HCT116 (cell line): ENCODE results near the gene USF2. TPM values are rescaled to one million over a fixed set of nuclear protein-coding genes. Genes with fewer than 3 reads are reported as not detected.

ENCODE experiments used
- ATAC-seq: fragments of 200-7000 bp; cut with Tn5 transposase; 2 replicates; pipeline ENCODE4 v1.9.1; 2020; ENCODE audit warnings: mild to moderate bottlenecking, moderate library complexity
- BruUV-seq: library from RNA; stranded (reverse); fragments of 400-500 nt; replicated peaks from 2 replicates; lab custom pipeline; 2021; lab: Mats Ljungman, UMichigan
- CTCF ChIA-PET: fragments of 300-600 bp; sonication (Branson Sonifier 250); formaldehyde crosslinking; loops from one replicate; lab custom pipeline; 2021; ENCODE audit warnings: antibody characterized with exemption; lab: Charles Lee
- POLR2A ChIA-PET: fragments of 300-600, 350-600 bp; sonication (Branson Sonifier 250); formaldehyde crosslinking; loops from one replicate; lab custom pipeline; 2021; ENCODE audit warnings: antibody characterized with exemption; lab: Charles Lee
- RAD21 ChIA-PET, 2 experiments: fragments of 300-600 bp; sonication (Branson Sonifier 250); formaldehyde crosslinking; loops; one replicate each; lab custom pipeline; 2023; ENCODE audit warnings: low total read pairs in 2 of 2; ENCODE audit not compliant: uncharacterized antibody in 2 of 2, unreplicated experiment in 2 of 2, low non-redundant PET in 1 of 2; lab: Charles Lee
- DNase-seq: peaks from one replicate; pipeline ENCODE4 v3.0.0-alpha.2; 2010; ENCODE audit warnings: low read depth, low spot score
- H2AFZ ChIP-seq: fragments of 200-600 bp; shearing (Covaris generic), sonication (generic); 2 replicates; pipeline ENCODE4 v1.6.1; 2017; ENCODE audit warnings: low read depth, mixed run types, mixed read lengths, antibody characterized with exemption, low read length; ENCODE audit not compliant: poor library complexity, severe bottlenecking
- H3K27ac ChIP-seq: 2 replicates; pipeline ENCODE4 v1.5.1; 2012; ENCODE audit warnings: low read depth, low read length
- H3K27me3 ChIP-seq: fragments of 200-600 bp; sonication (generic); 2 replicates; pipeline ENCODE4 v1.6.1; 2016; ENCODE audit warnings: mixed run types, low read length, mixed read lengths; ENCODE audit not compliant: insufficient read depth
- H3K36me3 ChIP-seq, 2 experiments: fragments of 200-500 bp in 1 of 2; fragments of 200-600 bp in 1 of 2; sonication (Bioruptor generic) in 1 of 2; sonication (generic) in 1 of 2; 2 replicates each; pipeline versions ENCODE4 v1.5.1 to v1.6.1; 2014 to 2016; ENCODE audit warnings: low read length in 2 of 2, inconsistent platforms in 1 of 2, mixed read lengths in 1 of 2, mixed run types in 1 of 2; ENCODE audit not compliant: insufficient read depth in 2 of 2, control insufficient read depth in 1 of 2
- H3K4me1 ChIP-seq, 2 experiments: fragments of 200-600 bp in 1 of 2; sonication (generic) in 1 of 2; 2 replicates each; pipeline versions ENCODE4 v1.5.1 to v1.6.1; 2012 to 2017; ENCODE audit warnings: low read length in 2 of 2, inconsistent platforms in 1 of 2, mild to moderate bottlenecking in 1 of 2, mixed read lengths in 1 of 2, mixed run types in 1 of 2, moderate library complexity in 1 of 2; ENCODE audit not compliant: insufficient read depth in 2 of 2, control insufficient read depth in 1 of 2
- H3K4me2 ChIP-seq: fragments of 200-600 bp; sonication (generic); 2 replicates; pipeline ENCODE4 v1.6.1; 2017; ENCODE audit warnings: mixed run types, low read length, mixed read lengths
- H3K4me3 ChIP-seq, 2 experiments: fragments of 200-600 bp in 1 of 2; sonication (generic) in 1 of 2; replicated peaks in 1 of 2; 2 replicates each; pipeline ENCODE4 v1.5.1; 2011 to 2016; ENCODE audit warnings: low read length in 2 of 2, control low read depth in 1 of 2, low read depth in 1 of 2, mild to moderate bottlenecking in 1 of 2, mixed read lengths in 1 of 2, mixed run types in 1 of 2
- H3K79me2 ChIP-seq: fragments of 200-600 bp; sonication (generic); 2 replicates; pipeline ENCODE4 v1.6.1; 2017; ENCODE audit warnings: mild to moderate bottlenecking, mixed run types, low read length, moderate library complexity, mixed read lengths; ENCODE audit not compliant: insufficient read depth
- H3K9ac ChIP-seq: fragments of 200-600 bp; sonication (generic); 2 replicates; pipeline ENCODE4 v1.6.1; 2016; ENCODE audit warnings: low read length, mixed read lengths
- H3K9me2 ChIP-seq: fragments of 200-600 bp; sonication (generic), shearing (Covaris generic); 2 replicates; pipeline ENCODE4 v1.6.1; 2017; ENCODE audit warnings: mixed run types, mild to moderate bottlenecking, moderate library complexity; ENCODE audit not compliant: insufficient read depth
- H3K9me3 ChIP-seq, 2 experiments: fragments of 200-500 bp in 1 of 2; fragments of 200-600 bp in 1 of 2; sonication (Bioruptor generic) in 1 of 2; sonication (generic) in 1 of 2; 2 replicates each; pipeline ENCODE4 v1.6.1; 2014 to 2017; ENCODE audit warnings: low read length in 2 of 2, mixed read lengths in 2 of 2, inconsistent platforms in 1 of 2, low read depth in 1 of 2, mild to moderate bottlenecking in 1 of 2, mixed run types in 1 of 2, moderate library complexity in 1 of 2; ENCODE audit not compliant: control insufficient read depth in 1 of 2, insufficient read depth in 1 of 2
- H4K20me1 ChIP-seq: fragments of 200-600 bp; sonication (generic), shearing (Covaris generic); 2 replicates; pipeline ENCODE4 v1.6.1; 2017; ENCODE audit warnings: mixed run types, mild to moderate bottlenecking, moderate library complexity; ENCODE audit not compliant: insufficient read depth
- ATF3 ChIP-seq: IDR thresholded peaks from 2 replicates; pipeline ENCODE4 v1.6.1; 2012
- CBX3 ChIP-seq: IDR thresholded peaks from 2 replicates; pipeline ENCODE4 v1.6.1; 2012; ENCODE audit warnings: low read depth
- EGR1 ChIP-seq: IDR thresholded peaks from 2 replicates; pipeline ENCODE4 v1.6.1; 2012; ENCODE audit warnings: low read depth
- ELF1 ChIP-seq: IDR thresholded peaks from 2 replicates; pipeline ENCODE4 v1.6.1; 2012; ENCODE audit warnings: low read depth, borderline replicate concordance
- EZH2 ChIP-seq: fragments of 200-600 bp; sonication (generic); IDR thresholded peaks from 2 replicates; pipeline ENCODE4 v1.6.1; 2017; ENCODE audit warnings: antibody characterized with exemption, mixed run types
- EZH2phosphoT487 ChIP-seq: fragments of 200-600 bp; IDR thresholded peaks from 2 replicates; pipeline ENCODE4 v1.6.1; 2018; ENCODE audit warnings: antibody characterized with exemption, borderline replicate concordance
- FOSL1 ChIP-seq: IDR thresholded peaks from 2 replicates; pipeline ENCODE4 v1.6.1; 2012; ENCODE audit warnings: low read depth
- JUND ChIP-seq: IDR thresholded peaks from 2 replicates; pipeline ENCODE4 v1.6.1; 2012
- POLR2A ChIP-seq: IDR thresholded peaks from 2 replicates; pipeline ENCODE4 v1.7.0; 2011; ENCODE audit warnings: borderline replicate concordance; ENCODE audit not compliant: insufficient read depth, insufficient read length; ENCODE audit errors: extremely low read depth
- POLR2AphosphoS5 ChIP-seq: IDR thresholded peaks from 2 replicates; pipeline ENCODE4 v1.6.1; 2011; ENCODE audit warnings: mild to moderate bottlenecking, low read depth, low read length, moderate library complexity
- RAD21 ChIP-seq: IDR thresholded peaks from 2 replicates; pipeline ENCODE4 v1.6.1; 2012; ENCODE audit warnings: low read depth, mild to moderate bottlenecking
- SIN3A ChIP-seq: IDR thresholded peaks from 2 replicates; pipeline ENCODE4 v1.6.1; 2012; ENCODE audit warnings: low read depth
- SP1 ChIP-seq: IDR thresholded peaks from 2 replicates; pipeline ENCODE4 v1.6.1; 2012; ENCODE audit warnings: low read depth
- SRF ChIP-seq: IDR thresholded peaks from 2 replicates; pipeline ENCODE4 v1.6.1; 2012; ENCODE audit warnings: low read depth
- TCF7L2 ChIP-seq: IDR thresholded peaks from 2 replicates; pipeline ENCODE4 v1.7.0; 2011; ENCODE audit warnings: borderline replicate concordance, inconsistent platforms; ENCODE audit not compliant: insufficient read depth, insufficient read length; ENCODE audit errors: extremely low read depth
- ZBTB33 ChIP-seq: IDR thresholded peaks from 2 replicates; pipeline ENCODE4 v1.6.1; 2011; ENCODE audit warnings: mild to moderate bottlenecking, low read length, moderate library complexity; ENCODE audit not compliant: insufficient replicate concordance; ENCODE audit errors: extremely low read depth
- ZFX ChIP-seq: fragments of 450-650 bp; IDR thresholded peaks from 2 replicates; pipeline ENCODE4 v1.6.1; 2017
- intact Hi-C: fragments of 100-400 bp; cut with micrococcal nuclease; formaldehyde crosslinking; loops from 2 replicates; pipeline ENCODE4 v1.10.0; 2022
- total RNA-seq: library from RNA; stranded (reverse); gene quantifications from one replicate; pipeline ENCODE4 v1.2.1, GENCODE V29; 2021; ENCODE audit not compliant: unreplicated experiment

The USF2 gene
- total RNA-seq, 1 experiment from 2014 or later: 98.4 TPM

GRCh38 chr19:35267818-35268535, 785 bp upstream of the USF2 start:
- Histone ChIP-seq H3K9me2 (no peaks in the 10 kb centered on the region), H3K4me2 (peak overlapping the region; percentile 93), H3K4me3 (peak overlapping the region; percentile 78 to 82), H3K27ac (peak overlapping the region; percentile 93), H3K79me2 (peaks cover 25% of the 10 kb centered on the region; the same call in 1 of the 2 replicates), H3K9ac (peak overlapping the region; percentile 94), H3K36me3 (peaks cover 16 to 26% of the 10 kb centered on the region in 2 experiments; a peak in 3 of 4 replicates), H2AFZ (no peak overlapping the region), H3K9me3 (no peaks in the 10 kb centered on the region), H3K4me1 (peaks cover 9 to 41% of the 10 kb centered on the region in 2 experiments; a peak in 3 of 4 replicates), H3K27me3 (no peaks in the 10 kb centered on the region), H4K20me1 (no peaks in the 10 kb centered on the region)
- POLR2A ChIA-PET: no interaction called here
- CTCF ChIA-PET: interaction anchor here (0.6 kb wide), 1 partner anchor 127 kb away, joined by 3 read pairs; no protein-coding TSS in a partner anchor
- intact Hi-C loops: no loop called here
- ATAC-seq (peak; percentile 52), DNase-seq (peak; percentile 24)
- no peak for TF ChIP-seq CBX3
- TF ChIP-seq SIN3A: 0 out of 2 replicates have a peak, but pooled peaks have one; percentile 37
- TF ChIP-seq POLR2A: peak; percentile 33
- peak; percentile 82 for TF ChIP-seq POLR2AphosphoS5
- BruUV-seq: no TSS peak
- RAD21 ChIA-PET: interaction anchor here (0.6 to 1.2 kb wide), 3 partner anchors 13 to 601 kb away, joined by 3 to 4 read pairs (median 4); no protein-coding TSS in a partner anchor

- Histone ChIP-seq H3K4me2 (peak overlapping the region; percentile 72), H4K20me1 (no peaks in the 10 kb centered on the region), H3K4me3 (peak overlapping the region; percentile 42 to 61), H3K27ac (peak overlapping the region; percentile 93), H3K9me3 (no peaks in the 10 kb centered on the region), H3K9ac (peak overlapping the region; percentile 71), H3K79me2 (peaks cover 25% of the 10 kb centered on the region; the same call in 1 of the 2 replicates), H3K4me1 (peaks cover 9 to 35% of the 10 kb centered on the region in 2 experiments; a peak in 3 of 4 replicates), H3K27me3 (no peaks in the 10 kb centered on the region), H3K36me3 (peaks cover 16 to 19% of the 10 kb centered on the region in 2 experiments; a peak in 3 of 4 replicates), H2AFZ (no peak overlapping the region), H3K9me2 (no peaks in the 10 kb centered on the region)
- ATAC-seq: peak; percentile 73
- BruUV-seq: no TSS peak
- intact Hi-C loops: no loop called here
- RAD21 ChIA-PET: interaction anchor here (0.6 to 0.7 kb wide), 2 partner anchors 115 to 225 kb away, joined by 3 to 5 read pairs; no protein-coding TSS in a partner anchor
- CTCF ChIA-PET: interaction anchor here (0.6 to 1.5 kb wide), 7 partner anchors 13 to 239 kb away, joined by 3 to 8 read pairs (median 3); partner anchors contain the start of gene HAMP
- POLR2A ChIA-PET: interaction anchor here (0.6 kb wide), 1 partner anchor 19 kb away, joined by 3 read pairs; no protein-coding TSS in a partner anchor
- DNase-seq: peak; percentile 75
- peak; percentile 60; the same call in 1 of the 2 replicates for TF ChIP-seq ZFX
- peak; percentile 65 for TF ChIP-seq RAD21
- no peak for TF ChIP-seq EZH2
- TF ChIP-seq EGR1: no peak
- TF ChIP-seq SP1: no peak; the same call in 1 of the 2 replicates
- no peak for TF ChIP-seq FOSL1
- peak; percentile 29 for TF ChIP-seq TCF7L2
- peak; percentile 65 for TF ChIP-seq POLR2AphosphoS5
- no peak for TF ChIP-seq ELF1
- TF ChIP-seq SRF: no peak
- no peak for TF ChIP-seq JUND
- TF ChIP-seq ZBTB33: no peak
- TF ChIP-seq ATF3: no peak
- no peak for TF ChIP-seq EZH2phosphoT487
Measured at GRCh38 chr19:35269438-35270117, 816 bp downstream of the USF2 start.
